ENCODE data around the gene MAP3K3.

Gene MAP3K3

GRCh38 chr17:63694950-63695773, 72.9 kb downstream of the MAP3K3 start:
- DNase-seq: no peak

- no peak for DNase-seq
Observed at GRCh38 chr17:63695889-63696288, 73.7 kb downstream of the MAP3K3 start.

GRCh38 chr17:63696381-63696961, 74.3 kb downstream of the MAP3K3 start:
- DNase-seq: peak in 1 of 2 donors; percentile 47

- DNase-seq: peak; percentile 77 to 80
Observed at GRCh38 chr17:63697341-63698286, 75.4 kb downstream of the MAP3K3 start.

- DNase-seq: peak in 1 of 2 donors; percentile 46
Observed at GRCh38 chr17:63698381-63698885, 76.2 kb downstream of the MAP3K3 start.

- peak; percentile 76 to 77 for DNase-seq
Observed at GRCh38 chr17:63698886-63699637, 76.8 kb downstream of the MAP3K3 start.

- peak; percentile 81 to 84 for DNase-seq
Observed at GRCh38 chr17:63699638-63700527, 77.7 kb downstream of the MAP3K3 start, which contains the start of gene LIMD2. TSS of gene LIMD2 (minus strand) at chr17:63700125. CDS start at chr17:63699298, 827 bp downstream.

- peak; percentile 55 to 60 for DNase-seq
Observed at GRCh38 chr17:63700528-63701455, 78.6 kb downstream of the MAP3K3 start.

- DNase-seq: peak in 1 of 2 donors; percentile 32
Observed at GRCh38 chr17:63701456-63701820, 79.2 kb downstream of the MAP3K3 start.

GRCh38 chr17:63701868-63702720, 79.9 kb downstream of the MAP3K3 start:
- DNase-seq: peak; percentile 69 to 75

GRCh38 chr17:63702721-63703015, 80.5 kb downstream of the MAP3K3 start:
- DNase-seq: no peak

- DNase-seq: no peak
Observed at GRCh38 chr17:63703029-63703428, 80.8 kb downstream of the MAP3K3 start.

- DNase-seq: no peak
Observed at GRCh38 chr17:63703556-63704258, 81.5 kb downstream of the MAP3K3 start.

- DNase-seq: no peak
Observed at GRCh38 chr17:63704259-63704576, 82.0 kb downstream of the MAP3K3 start.

GRCh38 chr17:63704836-63705235, 82.6 kb downstream of the MAP3K3 start:
- no peak for DNase-seq

- no peak for DNase-seq
Observed at GRCh38 chr17:63705657-63706056, 83.4 kb downstream of the MAP3K3 start.

GRCh38 chr17:63706336-63707082, 84.3 kb downstream of the MAP3K3 start:
- DNase-seq: no peak

- no peak for DNase-seq
Observed at GRCh38 chr17:63707151-63707550, 84.9 kb downstream of the MAP3K3 start.
